ENCODE measurements around the gene SNX33.
A peak's percentile ranks its signal among the peaks of the same experiment; 100 is the strongest.
"Not testable (repeated sequence)": the region's sequence is repeated elsewhere in the genome, so short reads cannot be mapped to it uniquely, and the experiment has no call there.

Gene SNX33

GRCh38 chr15:75625542-75626347 lies 22.0 kb upstream of the SNX33 start, which contains the start of gene SNUPN:
SNUPN (minus strand) TSS chr15:75625725; CDS start chr15:75621051, 4,674 bp downstream.
- H3K27ac ChIP-seq (ENCODE audit: insufficient read depth, low read length, poor library complexity, severe bottlenecking): peak within 1 kb of the TSS; percentile 96
- peaks cover 8% of the 10 kb centered on the region for H3K4me1 ChIP-seq (ENCODE audit: control insufficient read depth, insufficient read depth, low read length, poor library complexity, severe bottlenecking)
- no peaks in the 10 kb centered on the region for H3K27me3 ChIP-seq (replicated peaks; ENCODE audit: control insufficient read depth, insufficient read depth, low read length, poor library complexity, severe bottlenecking)

GRCh38 chr15:75631935-75632334 lies 15.8 kb upstream of the SNX33 start:
- peaks cover 4% of the 10 kb centered on the region for H3K4me1 ChIP-seq (ENCODE audit: control insufficient read depth, insufficient read depth, low read length, poor library complexity, severe bottlenecking)
- no peak overlapping the region for H3K27ac ChIP-seq (ENCODE audit: insufficient read depth, low read length, poor library complexity, severe bottlenecking)
- DNase-seq: no peak

More at GRCh38 chr15:75625542-75626347, 22.0 kb upstream of the SNX33 start, which contains the start of gene SNUPN:
- no peaks in the 10 kb centered on the region for H3K36me3 ChIP-seq (ENCODE audit: control insufficient read depth, insufficient read depth, low read length)
- no peaks in the 10 kb centered on the region for H3K9me3 ChIP-seq (ENCODE audit: control insufficient read depth, low read length)
- DNase-seq: peak; percentile 83 to 87 (median 84)
- H3K4me3 ChIP-seq (ENCODE audit: insufficient read depth, low read depth, low read length, poor library complexity, severe bottlenecking): peak within 1 kb of the TSS; percentile 98

GRCh38 chr15:75633922-75634321 lies 13.8 kb upstream of the SNX33 start:
- not testable (repeated sequence) for H3K27me3 ChIP-seq (replicated peaks; ENCODE audit: control insufficient read depth, insufficient read depth, low read length, poor library complexity, severe bottlenecking); DNase-seq; H3K9me3 ChIP-seq (ENCODE audit: control insufficient read depth, low read length); H3K36me3 ChIP-seq (ENCODE audit: control insufficient read depth, insufficient read depth, low read length); H3K27ac ChIP-seq (ENCODE audit: insufficient read depth, low read length, poor library complexity, severe bottlenecking); H3K4me3 ChIP-seq (ENCODE audit: insufficient read depth, low read depth, low read length, poor library complexity, severe bottlenecking)
- H3K4me1 ChIP-seq (ENCODE audit: control insufficient read depth, insufficient read depth, low read length, poor library complexity, severe bottlenecking): peaks cover 19% of the 10 kb centered on the region

More at GRCh38 chr15:75631935-75632334, 15.8 kb upstream of the SNX33 start:
- H3K27me3 ChIP-seq (replicated peaks; ENCODE audit: control insufficient read depth, insufficient read depth, low read length, poor library complexity, severe bottlenecking): no peaks in the 10 kb centered on the region
- H3K9me3 ChIP-seq (ENCODE audit: control insufficient read depth, low read length): no peaks in the 10 kb centered on the region
- no peak overlapping the region for H3K4me3 ChIP-seq (ENCODE audit: insufficient read depth, low read depth, low read length, poor library complexity, severe bottlenecking)
- H3K36me3 ChIP-seq (ENCODE audit: control insufficient read depth, insufficient read depth, low read length): no peaks in the 10 kb centered on the region

GRCh38 chr15:75636026-75636425 lies 11.7 kb upstream of the SNX33 start:
- Histone ChIP-seq H3K27ac (ENCODE audit: insufficient read depth, low read length, poor library complexity, severe bottlenecking) (no peak overlapping the region), H3K36me3 (ENCODE audit: control insufficient read depth, insufficient read depth, low read length) (no peaks in the 10 kb centered on the region), H3K9me3 (ENCODE audit: control insufficient read depth, low read length) (no peaks in the 10 kb centered on the region), H3K27me3 (replicated peaks; ENCODE audit: control insufficient read depth, insufficient read depth, low read length, poor library complexity, severe bottlenecking) (no peaks in the 10 kb centered on the region), H3K4me3 (ENCODE audit: insufficient read depth, low read depth, low read length, poor library complexity, severe bottlenecking) (no peak overlapping the region), H3K4me1 (ENCODE audit: control insufficient read depth, insufficient read depth, low read length, poor library complexity, severe bottlenecking) (peaks cover 33% of the 10 kb centered on the region)
- no peak for DNase-seq

GRCh38 chr15:75637245-75638009 lies 10.3 kb upstream of the SNX33 start:
- Histone ChIP-seq H3K9me3 (ENCODE audit: control insufficient read depth, low read length) (no peaks in the 10 kb centered on the region), H3K27ac (ENCODE audit: insufficient read depth, low read length, poor library complexity, severe bottlenecking) (no peak overlapping the region), H3K27me3 (replicated peaks; ENCODE audit: control insufficient read depth, insufficient read depth, low read length, poor library complexity, severe bottlenecking) (no peaks in the 10 kb centered on the region), H3K36me3 (ENCODE audit: control insufficient read depth, insufficient read depth, low read length) (no peaks in the 10 kb centered on the region), H3K4me1 (ENCODE audit: control insufficient read depth, insufficient read depth, low read length, poor library complexity, severe bottlenecking) (peaks cover 34% of the 10 kb centered on the region), H3K4me3 (ENCODE audit: insufficient read depth, low read depth, low read length, poor library complexity, severe bottlenecking) (no peak overlapping the region)
- no peak for DNase-seq

GRCh38 chr15:75639191-75639708 lies 8.5 kb upstream of the SNX33 start:
- no peak for DNase-seq
- Histone ChIP-seq H3K9me3 (ENCODE audit: control insufficient read depth, low read length) (no peaks in the 10 kb centered on the region), H3K4me3 (ENCODE audit: insufficient read depth, low read depth, low read length, poor library complexity, severe bottlenecking) (peak overlapping the region; percentile 74), H3K4me1 (ENCODE audit: control insufficient read depth, insufficient read depth, low read length, poor library complexity, severe bottlenecking) (peaks cover 34% of the 10 kb centered on the region), H3K36me3 (ENCODE audit: control insufficient read depth, insufficient read depth, low read length) (no peaks in the 10 kb centered on the region), H3K27ac (ENCODE audit: insufficient read depth, low read length, poor library complexity, severe bottlenecking) (peak overlapping the region; percentile 80), H3K27me3 (replicated peaks; ENCODE audit: control insufficient read depth, insufficient read depth, low read length, poor library complexity, severe bottlenecking) (no peaks in the 10 kb centered on the region)

- Histone ChIP-seq H3K9me3 (ENCODE audit: control insufficient read depth, low read length) (no peaks in the 10 kb centered on the region), H3K27me3 (replicated peaks; ENCODE audit: control insufficient read depth, insufficient read depth, low read length, poor library complexity, severe bottlenecking) (no peaks in the 10 kb centered on the region), H3K36me3 (ENCODE audit: control insufficient read depth, insufficient read depth, low read length) (no peaks in the 10 kb centered on the region), H3K4me3 (ENCODE audit: insufficient read depth, low read depth, low read length, poor library complexity, severe bottlenecking) (peak within 1 kb of the TSS; percentile 74), H3K27ac (ENCODE audit: insufficient read depth, low read length, poor library complexity, severe bottlenecking) (peak within 1 kb of the TSS; percentile 80), H3K4me1 (ENCODE audit: control insufficient read depth, insufficient read depth, low read length, poor library complexity, severe bottlenecking) (peaks cover 34% of the 10 kb centered on the region)
- peak; percentile 85 to 91 (median 90) for DNase-seq
Measured at GRCh38 chr15:75639709-75640482, 7.8 kb upstream of the SNX33 start, which contains the start of gene IMP3. IMP3 (minus strand) TSS chr15:75640224; CDS start chr15:75640168, 56 bp downstream.

- peak in 2 of 3 donors; percentile 33 to 34 for DNase-seq
Measured at GRCh38 chr15:75640483-75641178, 7.1 kb upstream of the SNX33 start.

GRCh38 chr15:75641179-75641503 lies 6.6 kb upstream of the SNX33 start:
- Histone ChIP-seq H3K4me1 (ENCODE audit: control insufficient read depth, insufficient read depth, low read length, poor library complexity, severe bottlenecking) (peaks cover 31% of the 10 kb centered on the region), H3K9me3 (ENCODE audit: control insufficient read depth, low read length) (no peaks in the 10 kb centered on the region), H3K27ac (ENCODE audit: insufficient read depth, low read length, poor library complexity, severe bottlenecking) (peak overlapping the region; percentile 80), H3K27me3 (replicated peaks; ENCODE audit: control insufficient read depth, insufficient read depth, low read length, poor library complexity, severe bottlenecking) (no peaks in the 10 kb centered on the region), H3K36me3 (ENCODE audit: control insufficient read depth, insufficient read depth, low read length) (no peaks in the 10 kb centered on the region), H3K4me3 (ENCODE audit: insufficient read depth, low read depth, low read length, poor library complexity, severe bottlenecking) (no peak overlapping the region)
- DNase-seq: no peak

More at GRCh38 chr15:75640483-75641178, 7.1 kb upstream of the SNX33 start:
- peaks cover 34% of the 10 kb centered on the region for H3K4me1 ChIP-seq (ENCODE audit: control insufficient read depth, insufficient read depth, low read length, poor library complexity, severe bottlenecking)
- peak overlapping the region; percentile 80 for H3K27ac ChIP-seq (ENCODE audit: insufficient read depth, low read length, poor library complexity, severe bottlenecking)
- no peaks in the 10 kb centered on the region for H3K9me3 ChIP-seq (ENCODE audit: control insufficient read depth, low read length)
- H3K27me3 ChIP-seq (replicated peaks; ENCODE audit: control insufficient read depth, insufficient read depth, low read length, poor library complexity, severe bottlenecking): no peaks in the 10 kb centered on the region
- no peaks in the 10 kb centered on the region for H3K36me3 ChIP-seq (ENCODE audit: control insufficient read depth, insufficient read depth, low read length)
- H3K4me3 ChIP-seq (ENCODE audit: insufficient read depth, low read depth, low read length, poor library complexity, severe bottlenecking): peak overlapping the region; percentile 74
